Left lung (tissue), 10 donors: ENCODE data around the gene MKNK1. TPM values are rescaled to one million over a fixed set of nuclear protein-coding genes. Genes with fewer than 3 reads are reported as not detected.
A peak's percentile ranks its signal among the peaks of the same experiment; 100 is the strongest.

ENCODE experiments used
- ATAC-seq: fragments of 200-7000 bp; cut with Tn5 transposase; one replicate; pipeline ENCODE4 v1.9.1; 2020; ENCODE audit warnings: moderate library complexity
- DNase-seq, 4 donors: peaks; one replicate each; pipeline ENCODE4 v3.0.0-alpha.2; 2013 to 2020
- H3K27ac ChIP-seq, 2 donors: fragments of 200-600 bp; sonication (generic) in 1 of 2; one replicate each; pipeline versions ENCODE4 v1.5.0 to v1.8.0; 2020 to 2021
- H3K27me3 ChIP-seq, 2 donors: fragments of 200-600 bp; sonication (generic) in 1 of 2; one replicate each; pipeline versions ENCODE4 v1.5.0 to v1.8.0; 2020 to 2021
- H3K36me3 ChIP-seq, 2 donors: fragments of 200-600 bp; sonication (generic) in 1 of 2; one replicate each; pipeline versions ENCODE4 v1.5.0 to v1.8.0; 2020 to 2021
- H3K4me1 ChIP-seq, 2 donors: fragments of 200-600 bp; one replicate each; pipeline ENCODE4 v1.8.0; 2021
- H3K4me3 ChIP-seq, 2 donors: fragments of 200-600 bp; sonication (generic) in 1 of 2; one replicate each; pipeline versions ENCODE4 v1.5.0 to v1.8.0; 2020 to 2021; ENCODE audit warnings: mild to moderate bottlenecking in 1 of 2
- H3K9me3 ChIP-seq, 2 donors: fragments of 200-600 bp; sonication (generic) in 1 of 2; one replicate each; pipeline versions ENCODE4 v1.5.0 to v1.8.0; 2020 to 2021
- CTCF ChIP-seq, 2 donors: fragments of 200-600 bp; sonication (generic) in 1 of 2; IDR thresholded peaks; one replicate each; pipeline versions ENCODE4 v1.5.0 to v1.8.0; 2021; ENCODE audit warnings: antibody characterized with exemption in 2 of 2
- intact Hi-C, 2 donors: fragments of 100-400 bp; cut with DNase I; formaldehyde crosslinking; loops; one replicate each; pipeline versions ENCODE4 v1.11.2 to v1.14.2; 2022
- polyA plus RNA-seq, 6 donors: library from polyadenylated mRNA; unstranded; fragments of 120-200 nt; gene quantifications; one replicate each; pipeline ENCODE4 v1.2.1, GENCODE V29; 2013; ENCODE audit not compliant: insufficient read length in 6 of 6
- total RNA-seq, 2 donors: library from RNA; stranded (reverse); fragmentation: NEBNext Ultra II Directional; extraction: Animal tissue kit (Norgen Biotek cat#: 25700); gene quantifications; one replicate each; pipeline ENCODE4 v1.2.1, GENCODE V29; 2021
- donor health status: DM: no; HTN: yes; CAD: no.
- donor health status: DM: no; HTN: no; CAD: no.

The MKNK1 gene
- total and polyA plus RNA-seq, 8 donors: 42.2 to 96.0 (median 51.4) TPM

- intact Hi-C loops: no loop called here
- peak; percentile 24 for ATAC-seq
Observed at GRCh38 chr1:46617108-46617800, 13.2 kb upstream of the MKNK1 start.

DNA sequence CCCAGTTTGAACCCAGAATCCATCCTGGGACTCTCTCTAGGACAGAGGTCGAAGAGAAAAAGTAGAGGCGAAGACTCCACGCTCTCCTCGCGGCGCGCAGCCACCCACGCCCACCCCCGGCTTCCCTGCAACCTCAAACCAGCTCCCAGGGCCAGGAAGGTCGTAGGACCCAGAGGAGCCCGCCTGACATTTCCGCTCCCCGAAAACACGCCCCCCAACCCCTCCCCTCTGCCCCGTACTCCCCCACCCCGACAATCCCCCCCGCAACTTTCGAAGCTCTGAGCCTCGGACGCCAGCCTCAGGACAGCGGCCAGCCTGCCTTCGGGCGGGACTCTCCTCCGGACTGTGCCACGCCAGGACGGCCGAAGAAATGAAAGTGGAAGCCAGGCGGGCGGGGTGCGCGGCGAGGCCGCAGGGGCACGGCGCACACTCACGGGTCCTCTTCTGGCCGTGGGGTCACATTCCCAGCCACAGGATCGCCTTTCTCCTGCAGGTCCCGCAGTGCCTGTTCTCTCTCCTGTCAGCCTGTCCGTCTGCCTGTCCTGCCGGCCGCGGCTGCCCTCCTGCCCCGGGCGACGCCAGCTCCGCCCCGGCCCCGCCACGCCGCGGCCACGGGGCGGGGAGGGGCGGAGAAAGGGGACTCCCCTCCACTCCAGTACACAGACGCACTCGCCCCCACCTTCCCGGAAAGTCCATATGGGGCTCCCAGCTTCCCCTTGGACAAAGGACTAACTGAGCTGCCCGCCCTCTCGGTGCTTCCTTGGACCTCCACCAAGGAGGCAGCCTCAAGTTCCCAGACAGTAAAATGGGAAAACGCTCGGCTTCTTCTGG lies 12.4 kb upstream of the MKNK1 start, which contains the start of gene MOB3C:
MOB3C (minus strand) TSS at position 535 of the 831 bp plus-strand sequence. CDS start 3,490 bp downstream, outside the sequence.
- H3K4me1 ChIP-seq: peaks cover 21 to 56% of the 10 kb centered on the region in 2 donors
- intact Hi-C loops: no loop called here

More at GRCh38 chr1:46617108-46617800, 13.2 kb upstream of the MKNK1 start:
- Histone ChIP-seq H3K27me3 (no peaks in the 10 kb centered on the region), H3K36me3 (peaks cover 0 to 9% of the 10 kb centered on the region in 2 donors), H3K4me1 (peaks cover 21 to 49% of the 10 kb centered on the region in 2 donors), H3K9me3 (no peaks in the 10 kb centered on the region), H3K4me3 (peak overlapping the region; percentile 83 to 86), H3K27ac (peak overlapping the region; percentile 84 to 85)
- no peak for TF ChIP-seq CTCF (IDR thresholded peaks at IDR 0.05)
- no peak for DNase-seq

DNA sequence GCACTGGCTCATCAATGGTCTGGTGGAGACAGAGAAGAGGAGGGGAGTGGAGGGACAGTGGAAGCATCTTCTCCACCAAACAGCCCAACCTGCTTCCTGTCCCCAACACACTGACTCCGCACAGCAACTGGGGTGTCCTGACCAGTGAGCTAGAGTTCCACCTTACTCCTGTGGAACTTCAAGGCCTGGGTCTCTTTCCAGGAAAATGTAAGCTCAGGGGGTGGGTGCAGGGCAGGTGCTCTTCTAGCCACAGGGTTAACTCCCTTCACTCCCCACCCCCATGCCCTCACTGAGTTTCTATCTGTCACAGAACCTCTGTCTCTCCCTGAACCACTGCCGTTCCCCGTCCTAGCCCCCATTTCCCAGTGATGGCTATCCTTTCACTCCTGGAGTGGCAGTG lies 11.7 kb upstream of the MKNK1 start:
- Histone ChIP-seq H3K4me3 (peak overlapping the region; percentile 83 to 86), H3K9me3 (no peaks in the 10 kb centered on the region), H3K4me1 (peaks cover 21 to 60% of the 10 kb centered on the region in 2 donors), H3K36me3 (peaks cover 0 to 15% of the 10 kb centered on the region in 2 donors), H3K27ac (peak overlapping the region; percentile 84 to 85), H3K27me3 (no peaks in the 10 kb centered on the region)
- no peak for TF ChIP-seq CTCF (IDR thresholded peaks at IDR 0.05)
- intact Hi-C loops: no loop called here
- ATAC-seq (no peak), DNase-seq (no peak)

More for the DNA sequence above, 12.4 kb upstream of the MKNK1 start, which contains the start of gene MOB3C:
- ATAC-seq (peak; percentile 92), DNase-seq (peak; percentile 64 to 93 (median 88))
- peak within 1 kb of the TSS; percentile 84 to 85 for H3K27ac ChIP-seq
- H3K9me3 ChIP-seq: no peaks in the 10 kb centered on the region
- H3K36me3 ChIP-seq: peaks cover 0 to 15% of the 10 kb centered on the region in 2 donors
- no peak for TF ChIP-seq CTCF (IDR thresholded peaks at IDR 0.05)
- H3K27me3 ChIP-seq: no peaks in the 10 kb centered on the region
- H3K4me3 ChIP-seq: peak within 1 kb of the TSS; percentile 83 to 86

GRCh38 chr1:46615088-46615487 lies 11.0 kb upstream of the MKNK1 start:
- peak overlapping the region in 1 of 2 donors; percentile 83 for H3K4me3 ChIP-seq
- H3K9me3 ChIP-seq: no peaks in the 10 kb centered on the region
- TF ChIP-seq CTCF (IDR thresholded peaks at IDR 0.05): no peak
- ATAC-seq (no peak), DNase-seq (no peak)
- peaks cover 0 to 22% of the 10 kb centered on the region in 2 donors for H3K36me3 ChIP-seq
- H3K27me3 ChIP-seq: no peaks in the 10 kb centered on the region
- intact Hi-C loops: no loop called here
- H3K4me1 ChIP-seq: peaks cover 21 to 60% of the 10 kb centered on the region in 2 donors
- H3K27ac ChIP-seq: peak overlapping the region in 1 of 2 donors; percentile 63

DNA sequence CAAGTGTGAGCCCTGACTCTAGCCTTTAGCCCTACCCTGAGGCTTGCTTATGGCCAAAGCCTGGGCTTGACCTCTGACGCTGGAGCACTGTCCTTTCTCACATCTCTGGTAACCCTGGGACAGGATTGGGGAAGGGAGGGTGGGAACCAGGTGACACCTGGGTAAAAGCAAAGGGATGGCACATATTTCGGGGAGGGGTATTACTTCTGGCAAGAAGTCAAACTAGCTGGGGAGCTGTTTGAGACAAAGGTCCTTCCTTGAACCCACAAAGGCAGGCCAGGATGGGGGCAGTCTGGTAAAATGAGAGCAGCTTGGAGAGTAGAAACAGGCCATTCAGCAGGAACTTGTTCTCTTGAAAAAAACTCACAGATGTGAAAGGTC lies 10.5 kb upstream of the MKNK1 start:
- DNase-seq (no peak), ATAC-seq (no peak)
- Histone ChIP-seq H3K4me1 (peaks cover 21 to 60% of the 10 kb centered on the region in 2 donors), H3K9me3 (no peaks in the 10 kb centered on the region), H3K4me3 (peak overlapping the region in 1 of 2 donors; percentile 83), H3K27ac (peak overlapping the region in 1 of 2 donors; percentile 63), H3K36me3 (peaks cover 0 to 26% of the 10 kb centered on the region in 2 donors), H3K27me3 (no peaks in the 10 kb centered on the region)
- intact Hi-C loops: no loop called here
- no peak for TF ChIP-seq CTCF (IDR thresholded peaks at IDR 0.05)
